Neural cell (in vitro differentiated cells): Measurements from ENCODE around the gene CMTM7.

Experiments
- CTCF ChIP-seq: fragments of 450-650 bp; IDR thresholded peaks from 2 replicates; pipeline ENCODE4 v1.5.1; 2014; ENCODE audit warnings: antibody characterized with exemption, mild to moderate bottlenecking, moderate library complexity; ENCODE audit not compliant: poor library complexity, severe bottlenecking
- EP300 ChIP-seq: fragments of 450-650 bp; conservative IDR thresholded peaks from 2 replicates; pipeline ENCODE4 v1.6.1; 2014; ENCODE audit warnings: antibody characterized with exemption, mild to moderate bottlenecking, moderate library complexity; ENCODE audit not compliant: poor library complexity, severe bottlenecking
- POLR2AphosphoS5 ChIP-seq: IDR thresholded peaks from 2 replicates; pipeline ENCODE4 v1.6.1; 2012
- RAD21 ChIP-seq: fragments of 450-650 bp; conservative IDR thresholded peaks from 2 replicates; pipeline ENCODE4 v1.6.1; 2014; ENCODE audit warnings: antibody characterized with exemption, mild to moderate bottlenecking, moderate library complexity
- REST ChIP-seq: IDR thresholded peaks from 2 replicates; pipeline ENCODE4 v1.6.1; 2012; ENCODE audit warnings: borderline replicate concordance
- SMC3 ChIP-seq: fragments of 450-650 bp; conservative IDR thresholded peaks from 2 replicates; pipeline ENCODE4 v1.6.1; 2014; ENCODE audit warnings: antibody characterized with exemption, mild to moderate bottlenecking, moderate library complexity; ENCODE audit not compliant: poor library complexity
- TAF1 ChIP-seq: IDR thresholded peaks from 2 replicates; pipeline ENCODE4 v1.6.1; 2012; ENCODE audit warnings: low read depth

GRCh38 chr3:32493437-32494414 is 102.1 kb downstream of the CMTM7 start:
- no peak for TF ChIP-seq CTCF
- TF ChIP-seq EP300 = no peak
- no peak for TF ChIP-seq TAF1
- TF ChIP-seq RAD21 = no peak
- TF ChIP-seq POLR2AphosphoS5 = no peak
- TF ChIP-seq REST = no peak
- no peak for TF ChIP-seq SMC3
